ENCODE results near the gene DOK6.

DOK6 gene

DNA sequence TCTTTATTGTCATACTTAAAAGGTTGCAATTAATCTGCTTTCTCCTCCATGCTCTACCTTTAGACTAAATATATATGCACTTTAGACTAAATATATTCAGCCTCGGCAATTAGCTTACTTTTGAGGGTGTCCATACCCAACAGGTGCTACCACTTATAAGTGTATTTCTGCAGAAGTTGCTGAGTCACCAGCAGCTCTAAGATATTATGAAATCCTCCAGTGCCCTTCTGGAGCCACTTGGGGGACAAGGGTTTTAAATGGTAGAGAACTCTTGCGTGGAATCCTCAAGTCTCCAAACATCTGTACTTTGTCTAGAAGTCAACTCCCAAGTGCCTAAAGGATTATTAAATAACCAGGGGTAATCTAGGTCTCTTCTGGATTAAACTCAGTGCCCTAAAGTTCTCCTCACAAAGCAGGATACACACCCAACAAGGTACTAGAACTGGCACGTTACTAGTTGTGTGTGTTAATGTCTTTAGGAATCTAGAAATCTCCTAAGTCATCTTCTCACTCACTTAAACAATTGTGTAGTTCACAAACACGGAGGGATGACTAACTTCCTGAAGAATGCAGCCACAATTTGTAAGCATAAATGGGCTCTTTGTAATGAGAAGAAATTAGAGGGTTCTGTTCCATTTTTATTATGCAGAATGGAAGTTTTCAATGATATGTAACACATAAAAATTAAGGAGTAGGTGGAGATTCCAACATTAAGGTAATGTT lies 387.3 kb downstream of the DOK6 start:
- Histone ChIP-seq H3K9ac (ENCODE audit: low read depth, low read length) (no peak overlapping the region), H3K36me3 (ENCODE audit: control insufficient read depth, insufficient read depth, low read length) (no peaks in the 10 kb centered on the region), H3K4me3 (ENCODE audit: low read depth, low read length) (no peak overlapping the region), H3K9me3 (ENCODE audit: control insufficient read depth, insufficient read depth, low read length) (no peaks in the 10 kb centered on the region), H3K27me3 (ENCODE audit: control insufficient read depth, insufficient read depth, low read length) (no peaks in the 10 kb centered on the region), H3K4me1 (ENCODE audit: control insufficient read depth, insufficient read depth, low read length) (peaks cover 7% of the 10 kb centered on the region; the same call in 1 of the 2 replicates), H3K27ac (ENCODE audit: low read depth, low read length) (no peak overlapping the region)

GRCh38 chr18:69789794-69790193 lies 389.1 kb downstream of the DOK6 start:
- H3K27ac ChIP-seq (ENCODE audit: low read depth, low read length): no peak overlapping the region
- peaks cover 7% of the 10 kb centered on the region; the same call in 1 of the 2 replicates for H3K4me1 ChIP-seq (ENCODE audit: control insufficient read depth, insufficient read depth, low read length)
- H3K9ac ChIP-seq (ENCODE audit: low read depth, low read length): no peak overlapping the region
- no peaks in the 10 kb centered on the region for H3K27me3 ChIP-seq (ENCODE audit: control insufficient read depth, insufficient read depth, low read length)
- H3K36me3 ChIP-seq (ENCODE audit: control insufficient read depth, insufficient read depth, low read length): no peaks in the 10 kb centered on the region
- H3K4me3 ChIP-seq (ENCODE audit: low read depth, low read length): no peak overlapping the region
- H3K9me3 ChIP-seq (ENCODE audit: control insufficient read depth, insufficient read depth, low read length): no peaks in the 10 kb centered on the region

DNA sequence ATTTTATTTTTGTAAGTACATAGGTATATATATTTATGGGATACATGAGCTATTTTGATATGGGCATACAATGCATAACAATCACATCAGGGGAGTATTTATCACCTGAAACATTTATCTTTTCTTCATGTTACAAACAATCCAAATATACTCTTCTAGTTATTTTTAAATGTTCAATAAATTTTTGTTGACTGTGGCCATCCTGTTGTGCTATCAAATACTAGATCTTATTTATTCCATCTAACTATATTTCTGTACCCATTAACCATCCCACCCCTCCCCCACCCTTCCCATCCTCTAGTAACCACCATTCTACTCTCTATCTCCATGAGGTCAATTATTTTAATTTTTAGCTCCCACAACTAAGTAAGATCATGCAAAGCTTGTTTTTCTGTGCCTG lies 390.0 kb downstream of the DOK6 start:
- H3K27me3 ChIP-seq (ENCODE audit: control insufficient read depth, insufficient read depth, low read length): no peaks in the 10 kb centered on the region
- H3K36me3 ChIP-seq (ENCODE audit: control insufficient read depth, insufficient read depth, low read length): no peaks in the 10 kb centered on the region
- H3K4me1 ChIP-seq (ENCODE audit: control insufficient read depth, insufficient read depth, low read length): peaks cover 7% of the 10 kb centered on the region; the same call in 1 of the 2 replicates
- H3K27ac ChIP-seq (ENCODE audit: low read depth, low read length): no peak overlapping the region
- no peak overlapping the region for H3K4me3 ChIP-seq (ENCODE audit: low read depth, low read length)
- H3K9me3 ChIP-seq (ENCODE audit: control insufficient read depth, insufficient read depth, low read length): no peaks in the 10 kb centered on the region
- H3K9ac ChIP-seq (ENCODE audit: low read depth, low read length): no peak overlapping the region

GRCh38 chr18:69795791-69796190 lies 395.1 kb downstream of the DOK6 start:
- no peaks in the 10 kb centered on the region for H3K4me1 ChIP-seq (ENCODE audit: control insufficient read depth, insufficient read depth, low read length)
- H3K9ac ChIP-seq (ENCODE audit: low read depth, low read length): no peak overlapping the region
- H3K27ac ChIP-seq (ENCODE audit: low read depth, low read length): no peak overlapping the region
- H3K36me3 ChIP-seq (ENCODE audit: control insufficient read depth, insufficient read depth, low read length): no peaks in the 10 kb centered on the region
- no peaks in the 10 kb centered on the region for H3K27me3 ChIP-seq (ENCODE audit: control insufficient read depth, insufficient read depth, low read length)
- no peak overlapping the region for H3K4me3 ChIP-seq (ENCODE audit: low read depth, low read length)
- H3K9me3 ChIP-seq (ENCODE audit: control insufficient read depth, insufficient read depth, low read length): no peaks in the 10 kb centered on the region

GRCh38 chr18:69804776-69805501 lies 404.3 kb downstream of the DOK6 start:
- no peaks in the 10 kb centered on the region for H3K27me3 ChIP-seq (ENCODE audit: control insufficient read depth, insufficient read depth, low read length)
- no peak overlapping the region for H3K9ac ChIP-seq (ENCODE audit: low read depth, low read length)
- no peaks in the 10 kb centered on the region for H3K4me1 ChIP-seq (ENCODE audit: control insufficient read depth, insufficient read depth, low read length)
- no peaks in the 10 kb centered on the region for H3K36me3 ChIP-seq (ENCODE audit: control insufficient read depth, insufficient read depth, low read length)
- H3K27ac ChIP-seq (ENCODE audit: low read depth, low read length): no peak overlapping the region
- H3K9me3 ChIP-seq (ENCODE audit: control insufficient read depth, insufficient read depth, low read length): no peaks in the 10 kb centered on the region
- H3K4me3 ChIP-seq (ENCODE audit: low read depth, low read length): no peak overlapping the region

DNA sequence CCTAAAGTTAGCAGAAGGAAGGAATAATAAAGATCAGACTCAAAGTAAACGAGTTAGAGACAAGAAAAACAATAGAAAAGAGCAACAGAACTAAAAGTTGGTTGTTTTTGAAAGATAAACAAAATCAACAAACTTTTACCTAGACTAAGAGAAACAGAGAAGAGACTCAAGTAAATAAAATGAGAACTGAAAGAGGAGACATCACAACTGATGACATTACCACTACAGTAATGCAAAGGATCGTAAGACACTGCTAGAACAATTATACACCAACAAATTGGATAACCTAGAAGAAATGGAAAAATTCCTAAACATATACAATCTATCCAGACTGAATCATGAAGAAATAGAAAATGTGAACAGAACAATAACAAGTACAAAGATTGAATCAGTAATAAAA lies 407.7 kb downstream of the DOK6 start:
- no peaks in the 10 kb centered on the region for H3K4me1 ChIP-seq (ENCODE audit: control insufficient read depth, insufficient read depth, low read length)
- no peaks in the 10 kb centered on the region for H3K36me3 ChIP-seq (ENCODE audit: control insufficient read depth, insufficient read depth, low read length)
- H3K27ac ChIP-seq (ENCODE audit: low read depth, low read length): no peak overlapping the region
- no peaks in the 10 kb centered on the region for H3K9me3 ChIP-seq (ENCODE audit: control insufficient read depth, insufficient read depth, low read length)
- H3K9ac ChIP-seq (ENCODE audit: low read depth, low read length): no peak overlapping the region
- H3K4me3 ChIP-seq (ENCODE audit: low read depth, low read length): no peak overlapping the region
- H3K27me3 ChIP-seq (ENCODE audit: control insufficient read depth, insufficient read depth, low read length): no peaks in the 10 kb centered on the region

DNA sequence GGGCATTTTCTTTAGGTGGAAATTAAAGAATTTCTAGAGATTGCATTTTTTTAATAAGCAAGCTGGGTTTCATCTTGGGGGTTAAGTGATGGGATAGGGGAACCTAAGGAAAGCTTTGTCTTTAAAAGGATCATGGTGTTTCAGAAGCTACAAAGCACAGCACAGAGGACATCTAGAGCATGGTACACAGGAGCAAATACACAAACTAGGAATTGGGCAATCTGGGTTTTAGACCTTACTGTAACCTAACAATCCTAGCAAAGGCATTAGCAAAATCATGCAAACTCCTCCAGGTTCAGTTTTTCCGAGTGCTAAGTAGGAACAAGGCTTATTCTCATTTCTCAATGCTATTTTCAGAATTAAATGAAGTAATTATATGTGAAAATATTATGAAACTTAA lies 412.9 kb downstream of the DOK6 start:
- no peak overlapping the region for H3K27ac ChIP-seq (ENCODE audit: low read depth, low read length)
- no peaks in the 10 kb centered on the region for H3K4me1 ChIP-seq (ENCODE audit: control insufficient read depth, insufficient read depth, low read length)
- no peaks in the 10 kb centered on the region for H3K36me3 ChIP-seq (ENCODE audit: control insufficient read depth, insufficient read depth, low read length)
- H3K27me3 ChIP-seq (ENCODE audit: control insufficient read depth, insufficient read depth, low read length): no peaks in the 10 kb centered on the region
- no peak overlapping the region for H3K9ac ChIP-seq (ENCODE audit: low read depth, low read length)
- peaks cover 8% of the 10 kb centered on the region; the same call in 1 of the 2 replicates for H3K9me3 ChIP-seq (ENCODE audit: control insufficient read depth, insufficient read depth, low read length)
- no peak overlapping the region for H3K4me3 ChIP-seq (ENCODE audit: low read depth, low read length)

GRCh38 chr18:69814861-69815385 lies 414.2 kb downstream of the DOK6 start:
- Histone ChIP-seq H3K9me3 (ENCODE audit: control insufficient read depth, insufficient read depth, low read length) (peaks cover 8% of the 10 kb centered on the region; the same call in 1 of the 2 replicates), H3K36me3 (ENCODE audit: control insufficient read depth, insufficient read depth, low read length) (no peaks in the 10 kb centered on the region), H3K27me3 (ENCODE audit: control insufficient read depth, insufficient read depth, low read length) (no peaks in the 10 kb centered on the region), H3K4me1 (ENCODE audit: control insufficient read depth, insufficient read depth, low read length) (no peaks in the 10 kb centered on the region), H3K4me3 (ENCODE audit: low read depth, low read length) (no peak overlapping the region), H3K9ac (ENCODE audit: low read depth, low read length) (no peak overlapping the region), H3K27ac (ENCODE audit: low read depth, low read length) (no peak overlapping the region)

DNA sequence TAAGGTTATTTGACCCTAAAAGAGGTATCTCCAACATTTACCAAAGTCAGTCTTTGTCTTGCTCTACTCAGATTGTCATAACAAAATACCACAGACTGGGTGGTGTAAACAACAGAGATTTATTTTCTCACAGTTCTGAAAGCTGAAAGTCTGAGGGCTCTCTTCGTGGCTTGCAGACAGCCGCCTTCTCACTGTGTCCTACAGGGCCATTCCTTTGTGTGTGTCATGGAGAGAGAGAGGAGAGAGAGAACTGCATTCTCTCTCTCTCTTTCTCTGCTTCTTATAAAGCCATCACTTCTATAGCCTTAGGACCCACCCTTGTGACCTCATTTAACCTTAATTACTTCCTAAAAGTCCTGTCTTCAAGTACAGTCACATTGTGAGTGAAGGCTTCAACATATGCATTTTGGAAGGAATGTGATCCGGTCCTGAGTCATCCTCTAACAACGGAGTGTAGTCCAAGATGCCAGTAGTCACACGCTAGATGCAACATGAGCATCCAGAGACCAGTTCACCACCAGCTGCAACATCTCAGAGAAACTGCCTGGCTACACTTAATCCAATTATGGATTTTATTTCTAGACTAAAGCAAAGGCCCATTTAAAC lies 416.8 kb downstream of the DOK6 start:
- Histone ChIP-seq H3K27me3 (ENCODE audit: control insufficient read depth, insufficient read depth, low read length) (no peaks in the 10 kb centered on the region), H3K9ac (ENCODE audit: low read depth, low read length) (no peak overlapping the region), H3K9me3 (ENCODE audit: control insufficient read depth, insufficient read depth, low read length) (peaks cover 8% of the 10 kb centered on the region; the same call in 1 of the 2 replicates), H3K4me3 (ENCODE audit: low read depth, low read length) (no peak overlapping the region), H3K27ac (ENCODE audit: low read depth, low read length) (no peak overlapping the region), H3K36me3 (ENCODE audit: control insufficient read depth, insufficient read depth, low read length) (no peaks in the 10 kb centered on the region), H3K4me1 (ENCODE audit: control insufficient read depth, insufficient read depth, low read length) (no peaks in the 10 kb centered on the region)

DNA sequence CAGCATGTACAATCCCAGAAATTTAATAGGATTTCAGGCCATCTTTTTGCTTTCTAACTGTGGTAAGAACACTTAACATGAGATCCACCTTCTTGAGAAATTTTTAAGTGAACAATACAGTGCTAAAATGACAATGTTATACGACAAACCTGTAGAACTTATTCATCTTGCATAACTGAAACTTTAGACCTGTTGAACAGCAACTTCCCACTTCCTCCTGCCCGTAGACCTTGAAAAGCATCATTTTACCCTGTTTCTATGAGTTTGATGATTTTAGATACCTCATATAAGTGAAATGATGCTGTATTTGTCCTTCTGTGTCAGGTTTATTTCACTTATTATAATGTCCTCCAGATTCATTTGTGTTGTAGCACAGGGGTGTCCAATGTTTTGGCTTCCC lies 418.8 kb downstream of the DOK6 start:
- Histone ChIP-seq H3K27ac (ENCODE audit: low read depth, low read length) (no peak overlapping the region), H3K4me3 (ENCODE audit: low read depth, low read length) (no peak overlapping the region), H3K27me3 (ENCODE audit: control insufficient read depth, insufficient read depth, low read length) (no peaks in the 10 kb centered on the region), H3K9ac (ENCODE audit: low read depth, low read length) (no peak overlapping the region), H3K36me3 (ENCODE audit: control insufficient read depth, insufficient read depth, low read length) (no peaks in the 10 kb centered on the region), H3K9me3 (ENCODE audit: control insufficient read depth, insufficient read depth, low read length) (0 out of 2 replicates have a peak, but pooled peaks cover 3% of the 10 kb centered on the region), H3K4me1 (ENCODE audit: control insufficient read depth, insufficient read depth, low read length) (no peaks in the 10 kb centered on the region)

- no peaks in the 10 kb centered on the region for H3K9me3 ChIP-seq (ENCODE audit: control insufficient read depth, insufficient read depth, low read length)
- no peaks in the 10 kb centered on the region for H3K36me3 ChIP-seq (ENCODE audit: control insufficient read depth, insufficient read depth, low read length)
- H3K27ac ChIP-seq (ENCODE audit: low read depth, low read length): no peak overlapping the region
- H3K4me1 ChIP-seq (ENCODE audit: control insufficient read depth, insufficient read depth, low read length): no peaks in the 10 kb centered on the region
- H3K27me3 ChIP-seq (ENCODE audit: control insufficient read depth, insufficient read depth, low read length): no peaks in the 10 kb centered on the region
- H3K9ac ChIP-seq (ENCODE audit: low read depth, low read length): no peak overlapping the region
- no peak overlapping the region for H3K4me3 ChIP-seq (ENCODE audit: low read depth, low read length)
Observed at GRCh38 chr18:69820538-69820937, 419.9 kb downstream of the DOK6 start.
